Loucy (cell line): ENCODE results near the gene AQP1.

ENCODE experiments used
- H2AFZ ChIP-seq: fragments of 200-600 bp; sonication (generic); 2 replicates; pipeline ENCODE4 v1.6.0; 2016; ENCODE audit warnings: antibody characterized with exemption, mild to moderate bottlenecking, low read length, moderate library complexity
- H3F3A ChIP-seq: fragments of 200-600 bp; 2 replicates; pipeline ENCODE4 v1.6.0; 2016; ENCODE audit warnings: antibody characterized with exemption, low read depth, mild to moderate bottlenecking
- H3K27me3 ChIP-seq: fragments of 200-600 bp; sonication (generic); 2 replicates; pipeline ENCODE4 v1.6.1; 2014; ENCODE audit warnings: low read length, mild to moderate bottlenecking; ENCODE audit not compliant: insufficient read depth, poor library complexity, severe bottlenecking
- H3K36me3 ChIP-seq: fragments of 200-600 bp; sonication (generic); 2 replicates; pipeline ENCODE4 v1.6.1; 2016; ENCODE audit warnings: low read length; ENCODE audit not compliant: insufficient read depth
- H3K4me1 ChIP-seq: fragments of 200-600 bp; sonication (generic); 2 replicates; pipeline ENCODE4 v1.5.1; 2014; ENCODE audit warnings: low read length, mild to moderate bottlenecking; ENCODE audit not compliant: insufficient read depth, poor library complexity, severe bottlenecking
- H3K4me2 ChIP-seq: fragments of 200-600 bp; sonication (generic); 2 replicates; pipeline ENCODE4 v1.6.0; 2014; ENCODE audit warnings: antibody characterized with exemption, low read length, low read depth, mild to moderate bottlenecking; ENCODE audit not compliant: poor library complexity, severe bottlenecking
- H3K4me3 ChIP-seq: fragments of 200-600 bp; sonication (generic); 2 replicates; pipeline ENCODE4 v1.5.1; 2014; ENCODE audit warnings: low read length, mild to moderate bottlenecking, mixed read lengths; ENCODE audit not compliant: poor library complexity, severe bottlenecking
- H3K79me2 ChIP-seq: fragments of 200-600 bp; sonication (generic); 2 replicates; pipeline ENCODE4 v1.6.1; 2014; ENCODE audit warnings: low read length; ENCODE audit not compliant: insufficient read depth
- H3K9ac ChIP-seq: fragments of 200-600 bp; sonication (generic); 2 replicates; pipeline ENCODE4 v1.6.0; 2014; ENCODE audit warnings: mild to moderate bottlenecking, low read depth, low read length, moderate library complexity; ENCODE audit not compliant: poor library complexity, severe bottlenecking
- H3K9me2 ChIP-seq: fragments of 200-600 bp; sonication (generic); replicated peaks from 2 replicates; pipeline ENCODE4 v1.6.1; 2016; ENCODE audit warnings: low read depth, low read length, mixed read lengths
- H3K9me3 ChIP-seq: fragments of 200-600 bp; sonication (generic); 2 replicates; pipeline ENCODE4 v1.6.1; 2014; ENCODE audit warnings: mild to moderate bottlenecking, antibody characterized with exemption, low read length, low read depth; ENCODE audit not compliant: insufficient read depth
- H4K20me1 ChIP-seq: fragments of 200-600 bp; sonication (generic); 2 replicates; pipeline ENCODE4 v1.6.0; 2014; ENCODE audit warnings: antibody characterized with exemption, low read length, mild to moderate bottlenecking; ENCODE audit not compliant: insufficient read depth, poor library complexity, severe bottlenecking
- CTCF ChIP-seq: fragments of 200-600 bp; sonication (generic); conservative IDR thresholded peaks from 2 replicates; pipeline ENCODE4 v1.5.1; 2014; ENCODE audit warnings: mild to moderate bottlenecking, antibody characterized with exemption, low read length
- EZH2phosphoT487 ChIP-seq: fragments of 200-600 bp; IDR thresholded peaks from 2 replicates; pipeline ENCODE4 v1.6.1; 2018; ENCODE audit warnings: antibody characterized with exemption, mild to moderate bottlenecking, moderate library complexity, borderline replicate concordance

The AQP1 gene

GRCh38 chr7:30917216-30917893, 5.7 kb downstream of the AQP1 start:
- Histone ChIP-seq H3K4me2 (no peak overlapping the region), H3K9me2 (no peaks in the 10 kb centered on the region), H2AFZ (no peak overlapping the region), H4K20me1 (no peaks in the 10 kb centered on the region), H3K27me3 (no peaks in the 10 kb centered on the region), H3K79me2 (no peaks in the 10 kb centered on the region), H3K9me3 (no peaks in the 10 kb centered on the region), H3K4me1 (no peaks in the 10 kb centered on the region), H3K4me3 (no peak overlapping the region), H3K36me3 (no peaks in the 10 kb centered on the region), H3F3A (no peaks in the 10 kb centered on the region), H3K9ac (no peak overlapping the region)
- TF ChIP-seq CTCF (no peak), EZH2phosphoT487 (no peak)

GRCh38 chr7:30918676-30919075, 7.0 kb downstream of the AQP1 start:
- no peaks in the 10 kb centered on the region for H3K9me2 ChIP-seq
- H3K79me2 ChIP-seq = no peaks in the 10 kb centered on the region
- H3K4me1 ChIP-seq = no peaks in the 10 kb centered on the region
- H3K27me3 ChIP-seq = no peaks in the 10 kb centered on the region
- H2AFZ ChIP-seq = no peak overlapping the region
- H3K4me2 ChIP-seq = no peak overlapping the region
- no peaks in the 10 kb centered on the region for H3F3A ChIP-seq
- H4K20me1 ChIP-seq = no peaks in the 10 kb centered on the region
- no peaks in the 10 kb centered on the region for H3K36me3 ChIP-seq
- TF ChIP-seq CTCF (no peak), EZH2phosphoT487 (no peak)
- no peaks in the 10 kb centered on the region for H3K9me3 ChIP-seq
- H3K4me3 ChIP-seq = no peak overlapping the region
- H3K9ac ChIP-seq = no peak overlapping the region

- no peak overlapping the region for H3K9ac ChIP-seq
- H3K4me3 ChIP-seq = no peak overlapping the region
- H3K27me3 ChIP-seq = no peaks in the 10 kb centered on the region
- H3K79me2 ChIP-seq = no peaks in the 10 kb centered on the region
- no peaks in the 10 kb centered on the region for H4K20me1 ChIP-seq
- no peaks in the 10 kb centered on the region for H3K9me2 ChIP-seq
- H3F3A ChIP-seq = no peaks in the 10 kb centered on the region
- no peak overlapping the region for H3K4me2 ChIP-seq
- no peaks in the 10 kb centered on the region for H3K36me3 ChIP-seq
- no peaks in the 10 kb centered on the region for H3K9me3 ChIP-seq
- H2AFZ ChIP-seq = no peak overlapping the region
- TF ChIP-seq EZH2phosphoT487 (no peak), CTCF (no peak)
- H3K4me1 ChIP-seq = no peaks in the 10 kb centered on the region
Measured at GRCh38 chr7:30920021-30920583, 8.4 kb downstream of the AQP1 start.
